RWPE1 (cell line): Measurements from ENCODE around the gene FYTTD1.
"Not testable (repeated sequence)": the region's sequence is repeated elsewhere in the genome, so short reads cannot be mapped to it uniquely, and the experiment has no call there.

Experiments used
- CTCF ChIA-PET: fragments of 350-600 bp; sonication (Branson Sonifier 250); formaldehyde crosslinking; extraction: SDS; loops from one replicate; lab custom pipeline; 2021; lab: Yijun Ruan, JAX
- POLR2A ChIA-PET: fragments of 400-600 bp; formaldehyde crosslinking; extraction: SDS; loops from one replicate; lab custom pipeline; 2020; ENCODE audit warnings: antibody characterized with exemption; ENCODE audit not compliant: low non-redundant PET; lab: Yijun Ruan, JAX
- DNase-seq: peaks from one replicate; pipeline ENCODE4 v3.0.0; 2012; ENCODE audit warnings: low spot score
- H3K27ac ChIP-seq: fragments of 450-650 bp; 2 replicates; pipeline ENCODE4 v1.5.1; 2017
- TF ChIP-seq, protein P1 (sequence below): fragments of 450-650 bp; conservative IDR thresholded peaks from 2 replicates; pipeline ENCODE4 v1.5.1; 2017; ENCODE audit warnings: low read depth, mild to moderate bottlenecking

FYTTD1 gene

DNA sequence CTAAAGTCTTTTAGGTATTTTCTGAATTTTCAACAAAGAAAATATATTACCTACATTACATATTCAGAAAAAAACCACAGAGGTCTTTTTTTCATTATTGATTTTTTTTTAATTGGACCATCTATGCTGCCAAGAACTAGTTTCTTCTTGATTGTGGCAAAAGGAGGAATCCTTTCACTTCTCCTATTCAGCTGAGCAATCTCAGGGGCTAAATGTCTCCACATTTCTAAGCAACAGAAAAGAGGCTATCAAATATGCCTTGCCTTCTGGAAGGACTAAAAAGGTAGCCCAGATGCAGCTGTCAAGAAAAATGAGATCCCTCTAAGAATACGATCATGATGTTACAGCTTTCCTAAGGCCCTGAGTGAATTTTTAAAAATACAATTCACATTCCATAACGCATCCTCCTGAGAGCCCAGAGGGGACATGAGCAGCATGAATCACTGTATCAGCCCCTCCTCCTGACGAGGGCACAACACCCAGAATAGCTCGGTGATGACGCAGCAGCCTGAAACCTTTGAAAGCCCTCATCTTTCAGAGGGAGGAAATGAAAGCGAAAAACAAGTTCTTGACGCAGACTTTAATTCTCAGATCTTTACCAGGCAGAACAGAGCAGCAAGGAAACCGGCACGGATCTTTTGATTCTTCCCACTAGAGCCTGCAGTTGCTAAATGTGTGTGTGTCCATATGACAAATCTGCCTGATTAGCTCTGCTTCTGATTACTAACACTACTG lies 37.5 kb upstream of the FYTTD1 start:
- TF ChIP-seq, protein P1, sequence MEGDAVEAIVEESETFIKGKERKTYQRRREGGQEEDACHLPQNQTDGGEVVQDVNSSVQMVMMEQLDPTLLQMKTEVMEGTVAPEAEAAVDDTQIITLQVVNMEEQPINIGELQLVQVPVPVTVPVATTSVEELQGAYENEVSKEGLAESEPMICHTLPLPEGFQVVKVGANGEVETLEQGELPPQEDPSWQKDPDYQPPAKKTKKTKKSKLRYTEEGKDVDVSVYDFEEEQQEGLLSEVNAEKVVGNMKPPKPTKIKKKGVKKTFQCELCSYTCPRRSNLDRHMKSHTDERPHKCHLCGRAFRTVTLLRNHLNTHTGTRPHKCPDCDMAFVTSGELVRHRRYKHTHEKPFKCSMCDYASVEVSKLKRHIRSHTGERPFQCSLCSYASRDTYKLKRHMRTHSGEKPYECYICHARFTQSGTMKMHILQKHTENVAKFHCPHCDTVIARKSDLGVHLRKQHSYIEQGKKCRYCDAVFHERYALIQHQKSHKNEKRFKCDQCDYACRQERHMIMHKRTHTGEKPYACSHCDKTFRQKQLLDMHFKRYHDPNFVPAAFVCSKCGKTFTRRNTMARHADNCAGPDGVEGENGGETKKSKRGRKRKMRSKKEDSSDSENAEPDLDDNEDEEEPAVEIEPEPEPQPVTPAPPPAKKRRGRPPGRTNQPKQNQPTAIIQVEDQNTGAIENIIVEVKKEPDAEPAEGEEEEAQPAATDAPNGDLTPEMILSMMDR, result no peak
- ChIA-PET POLR2A (no interaction called here), CTCF (no interaction called here)
- H3K27ac ChIP-seq, result peak overlapping the region; percentile 88
- DNase-seq, result peak; percentile 92

DNA sequence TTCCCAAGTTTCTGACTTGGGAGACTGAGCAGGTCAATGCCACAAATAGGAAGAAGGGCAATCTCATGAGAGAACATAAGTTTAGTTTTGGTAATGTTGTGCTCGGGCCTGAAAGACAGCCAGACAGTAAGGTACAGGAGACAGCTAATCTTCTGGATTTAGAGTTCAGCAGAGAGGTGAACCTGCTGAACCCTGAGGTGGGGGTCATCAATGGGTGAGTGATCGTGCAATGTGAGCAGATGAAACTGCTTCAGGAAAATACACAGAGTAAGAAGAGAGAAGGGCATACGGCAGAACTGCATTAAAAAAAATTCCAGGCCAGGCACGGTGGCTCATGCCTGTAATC lies 36.2 kb upstream of the FYTTD1 start:
- no peak for DNase-seq
- ChIA-PET CTCF (no interaction called here), POLR2A (no interaction called here)
- peak overlapping the region; percentile 88 for H3K27ac ChIP-seq
- TF ChIP-seq, protein P1, result no peak

DNA sequence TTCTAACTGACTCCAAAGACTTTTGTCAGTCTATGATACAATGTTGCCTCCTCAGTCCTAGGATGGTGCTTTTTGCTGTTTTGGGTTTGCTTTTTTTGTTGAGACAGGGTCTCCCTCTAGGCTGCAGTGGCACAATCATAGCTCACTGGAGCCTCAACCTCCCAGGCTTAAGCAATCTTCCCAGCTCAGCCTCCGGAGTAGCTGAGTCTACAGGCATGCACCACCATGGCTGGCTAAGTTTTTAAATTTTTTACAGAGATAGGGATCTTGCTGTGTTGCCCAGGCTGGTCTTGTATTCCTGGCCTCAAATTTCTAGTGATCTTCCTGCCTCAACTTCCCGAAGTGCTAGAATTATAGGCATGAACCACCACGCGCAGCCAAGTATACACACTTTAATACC lies 35.4 kb upstream of the FYTTD1 start:
- POLR2A ChIA-PET, result no interaction called here
- TF ChIP-seq, protein P1, result no peak
- peak overlapping the region; percentile 88 for H3K27ac ChIP-seq
- no peak for DNase-seq
- CTCF ChIA-PET, result interaction anchor here (0.5 to 1.4 kb wide), 3 partner anchors 16 to 103 kb away, joined by 3 to 6 read pairs (median 4); no protein-coding TSS in a partner anchor

DNA sequence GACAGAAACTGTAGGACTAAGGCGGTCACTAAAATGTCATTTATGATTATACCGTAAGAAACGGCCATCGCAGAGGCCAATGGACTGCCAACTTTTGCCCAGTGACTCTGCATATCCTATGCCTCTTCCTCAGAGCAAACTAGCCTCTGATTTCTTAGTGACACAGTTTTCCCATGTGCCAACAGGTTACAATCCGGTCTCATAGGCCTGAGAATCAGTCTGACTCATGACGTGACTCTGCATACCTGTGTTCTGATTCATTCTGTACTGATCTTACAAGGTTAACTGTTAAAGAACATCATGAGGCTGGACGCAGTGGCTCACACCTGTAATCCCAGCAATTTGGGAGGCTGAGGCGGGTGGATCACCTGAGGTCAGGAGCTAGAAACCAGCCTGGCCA lies 30.8 kb upstream of the FYTTD1 start:
- ChIA-PET POLR2A (interaction anchor here (0.6 kb wide), 1 partner anchor 17 kb away, joined by 3 read pairs; no protein-coding TSS in a partner anchor), CTCF (interaction anchor here (0.7 kb wide), 2 partner anchors 120 to 941 kb away, joined by 3 to 7 read pairs; no protein-coding TSS in a partner anchor)
- TF ChIP-seq, protein P1, result no peak
- H3K27ac ChIP-seq, result peak overlapping the region; percentile 73
- peak; percentile 83 for DNase-seq

DNA sequence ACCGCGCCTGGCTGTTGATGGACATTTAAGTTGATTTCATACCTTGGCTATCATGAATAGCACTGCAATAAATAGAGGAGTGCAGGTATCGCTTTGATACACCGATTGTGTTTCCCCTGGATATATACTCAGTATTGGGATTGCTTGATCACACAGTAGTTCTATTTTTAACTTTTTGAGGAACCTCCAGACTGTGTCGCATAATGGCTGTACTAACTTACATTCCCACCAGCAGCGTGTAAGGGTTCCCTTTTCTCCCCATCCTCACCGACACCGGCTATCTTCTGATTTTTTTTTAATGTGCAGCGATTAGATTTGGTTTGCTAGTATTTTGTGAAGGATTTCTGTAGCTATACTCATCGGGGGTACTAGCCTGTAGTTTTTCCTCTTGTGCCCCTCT lies 29.0 kb upstream of the FYTTD1 start:
- ChIA-PET POLR2A (no interaction called here), CTCF (interaction anchor here (0.6 kb wide), 1 partner anchor 72 kb away, joined by 4 read pairs; no protein-coding TSS in a partner anchor)
- no peak for DNase-seq
- TF ChIP-seq, protein P1, result no peak
- H3K27ac ChIP-seq, result no peak overlapping the region

DNA sequence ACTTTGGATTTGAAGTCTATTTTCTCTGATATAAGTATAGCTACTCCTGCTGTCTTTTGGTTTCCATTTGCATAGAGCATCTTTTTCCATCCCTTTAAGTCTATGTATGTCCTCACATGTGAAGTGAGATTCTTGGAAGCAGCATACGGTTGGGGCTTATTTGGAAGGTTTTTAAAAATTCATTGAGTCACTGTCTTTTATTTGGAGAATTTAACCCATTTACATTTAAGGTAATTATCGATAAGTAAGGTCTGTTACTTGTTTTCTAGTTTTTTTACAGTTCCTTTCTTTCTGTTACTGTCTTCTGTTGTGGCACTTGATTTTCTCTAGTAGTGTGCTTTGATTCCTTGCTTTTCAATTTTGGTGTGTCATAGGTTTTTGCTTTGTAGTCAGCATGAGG lies 26.9 kb upstream of the FYTTD1 start:
- no peak overlapping the region for H3K27ac ChIP-seq
- ChIA-PET POLR2A (no interaction called here), CTCF (no interaction called here)
- TF ChIP-seq, protein P1, result no peak
- no peak for DNase-seq

DNA sequence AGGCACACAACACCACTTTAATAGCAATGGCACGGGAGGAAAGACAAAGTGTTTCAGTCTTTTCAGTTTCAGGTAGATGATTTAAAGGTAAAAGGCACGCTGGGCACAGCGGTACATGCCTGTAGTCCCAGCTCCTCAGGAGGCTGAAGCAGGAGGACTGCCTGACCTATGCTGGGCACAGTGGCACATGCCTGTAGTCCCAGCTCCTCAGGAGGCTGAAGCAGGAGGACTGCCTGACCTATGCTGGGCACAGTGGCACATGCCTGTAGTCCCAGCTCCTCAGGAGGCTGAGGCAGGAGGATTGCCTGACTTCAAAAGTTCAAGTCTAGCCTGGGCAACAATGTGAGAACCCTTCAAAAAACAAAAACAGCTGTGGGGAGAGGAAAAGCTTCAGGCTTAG lies 21.8 kb upstream of the FYTTD1 start:
- POLR2A ChIA-PET, DNase-seq, H3K27ac ChIP-seq, CTCF ChIA-PET: not testable (repeated sequence)
